DOHH2 (cell line): ENCODE results near the gene EFS.

Experiments used
- CTCF ChIP-seq: fragments of 200-600 bp; sonication (generic); IDR thresholded peaks from one replicate; pipeline ENCODE4 v1.5.1; 2014; ENCODE audit warnings: antibody characterized with exemption, mild to moderate bottlenecking, low read depth, low read length; ENCODE audit not compliant: poor library complexity, severe bottlenecking
- EZH2phosphoT487 ChIP-seq: fragments of 200-600 bp; sonication (generic); IDR thresholded peaks from 2 replicates; pipeline ENCODE4 v1.6.1; 2017; ENCODE audit warnings: borderline replicate concordance, mild to moderate bottlenecking, antibody characterized with exemption, low read length, moderate library complexity, mixed read lengths

DNA sequence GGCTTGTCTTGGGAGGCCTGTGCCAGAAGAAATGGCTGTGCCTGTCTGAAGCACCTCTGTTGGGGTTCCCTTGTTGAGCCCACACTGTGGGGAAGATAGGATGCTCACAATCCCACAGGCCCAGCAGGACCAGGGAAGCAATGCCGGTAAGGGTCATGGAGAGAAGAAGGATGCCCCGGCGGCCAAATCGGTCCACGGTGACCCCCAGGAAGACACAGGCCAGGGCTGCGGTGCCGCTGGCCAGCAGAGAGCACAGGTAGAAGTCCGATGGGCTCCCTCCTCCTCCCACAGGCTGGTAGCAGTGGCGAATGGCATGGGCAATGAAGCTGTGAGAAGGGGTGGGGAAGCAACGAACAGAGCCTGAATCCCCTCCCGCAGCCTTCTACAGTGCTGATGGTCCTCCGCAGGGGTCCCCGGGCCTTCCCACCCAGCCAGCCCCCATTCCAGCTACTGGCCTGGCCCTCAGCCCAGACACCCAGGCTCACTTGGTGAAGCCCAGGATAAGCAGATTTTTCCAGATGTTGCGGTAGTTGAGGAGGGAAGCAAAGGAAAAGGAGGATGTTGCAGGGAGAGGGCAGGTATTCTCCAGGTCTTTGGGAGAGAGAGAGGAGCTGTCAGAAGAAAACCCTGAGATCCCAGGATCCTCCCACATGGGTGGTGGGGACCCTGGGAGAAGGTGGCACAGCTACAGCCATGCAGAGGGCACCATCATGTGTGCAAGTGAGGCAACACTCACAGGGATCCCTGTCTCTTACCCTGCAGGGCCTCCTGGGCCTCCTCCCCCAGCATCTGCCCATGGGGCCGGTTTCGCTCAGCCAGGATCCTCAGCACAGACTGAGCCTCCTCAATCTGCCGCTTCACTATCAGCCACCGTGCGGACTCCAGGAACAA lies 17.3 kb downstream of the EFS start:
- no peak for TF ChIP-seq CTCF
- no peak for TF ChIP-seq EZH2phosphoT487
